SK-N-SH treated with all-trans-retinoic acid at 6 μM for 48 hours (cell line): ENCODE data around the gene PSMA1.

Experiments
- ATAC-seq: fragments of 200-7000 bp; cut with Tn5 transposase; 3 replicates; pipeline ENCODE4 v1.9.1; 2020; ENCODE audit warnings: mild to moderate bottlenecking, moderate library complexity
- ARNTL ChIP-seq: fragments of 450-650 bp; formaldehyde crosslinking; IDR thresholded peaks from 2 replicates; pipeline ENCODE4 v1.5.0; 2020; ENCODE audit warnings: low read depth, mild to moderate bottlenecking, moderate library complexity, borderline replicate concordance
- BACH2 ChIP-seq: fragments of 250-450 bp; sonication (Bioruptor Pico); IDR thresholded peaks from 2 replicates; pipeline ENCODE4 v1.9.0; 2021; ENCODE audit warnings: mild to moderate bottlenecking, borderline replicate concordance
- CSDC2 ChIP-seq: fragments of 250-450 bp; sonication (Bioruptor Pico); IDR thresholded peaks from 2 replicates; pipeline ENCODE4 v1.5.0; 2020; ENCODE audit warnings: mild to moderate bottlenecking, moderate library complexity
- CSRNP3 ChIP-seq: fragments of 250-450 bp; sonication (Bioruptor Pico); IDR thresholded peaks from 2 replicates; pipeline ENCODE4 v1.5.1; 2021; ENCODE audit warnings: mild to moderate bottlenecking, moderate library complexity
- ESRRG ChIP-seq: fragments of 250-450 bp; sonication (Bioruptor Pico); IDR thresholded peaks from 2 replicates; pipeline ENCODE4 v1.6.1; 2021; ENCODE audit warnings: mild to moderate bottlenecking
- GLIS3 ChIP-seq: fragments of 250-450 bp; sonication (Bioruptor Pico); IDR thresholded peaks from 2 replicates; pipeline ENCODE4 v1.5.0; 2020; ENCODE audit warnings: mild to moderate bottlenecking, moderate library complexity
- ISL1 ChIP-seq: fragments of 250-450 bp; sonication (Bioruptor Pico); IDR thresholded peaks from 2 replicates; pipeline ENCODE4 v2.1.2; 2022; ENCODE audit warnings: mild to moderate bottlenecking, moderate library complexity
- OSR1 ChIP-seq: fragments of 250-450 bp; sonication (Bioruptor Pico); IDR thresholded peaks from 2 replicates; pipeline ENCODE4 v1.8.0; 2022; ENCODE audit warnings: moderate library complexity, mild to moderate bottlenecking, inconsistent platforms
- PPARA ChIP-seq: fragments of 250-450 bp; sonication (Bioruptor Pico); IDR thresholded peaks from 2 replicates; pipeline ENCODE4 v1.5.0; 2020; ENCODE audit warnings: mild to moderate bottlenecking, borderline replicate concordance
- SNAI2 ChIP-seq: fragments of 250-450 bp; sonication (Bioruptor Pico); IDR thresholded peaks from 2 replicates; pipeline ENCODE4 v1.5.0; 2020; ENCODE audit warnings: mild to moderate bottlenecking, moderate library complexity
- TCF4 ChIP-seq: fragments of 250-450 bp; sonication (Bioruptor Pico); IDR thresholded peaks from 2 replicates; pipeline ENCODE4 v1.8.0; 2021; ENCODE audit warnings: mild to moderate bottlenecking, moderate library complexity, borderline replicate concordance
- TOX ChIP-seq: fragments of 250-450 bp; sonication (Bioruptor Pico); IDR thresholded peaks from 2 replicates; pipeline ENCODE4 v1.8.0; 2021; ENCODE audit warnings: mild to moderate bottlenecking, moderate library complexity, borderline replicate concordance
- TSHZ2 ChIP-seq: fragments of 250-450 bp; sonication (Bioruptor Pico); IDR thresholded peaks from 2 replicates; pipeline ENCODE4 v1.5.0; 2020; ENCODE audit warnings: mild to moderate bottlenecking, moderate library complexity
- ZC3H10 ChIP-seq: fragments of 250-450 bp; sonication (Bioruptor Pico); IDR thresholded peaks from 2 replicates; pipeline ENCODE4 v1.5.1; 2021; ENCODE audit warnings: mild to moderate bottlenecking, moderate library complexity
- ZFP30 ChIP-seq: fragments of 450-650 bp; formaldehyde crosslinking; IDR thresholded peaks from 2 replicates; pipeline ENCODE4 v1.5.0; 2022; ENCODE audit warnings: mild to moderate bottlenecking, moderate library complexity
- ZNF565 ChIP-seq: fragments of 450-650 bp; formaldehyde crosslinking; conservative IDR thresholded peaks from 2 replicates; pipeline ENCODE4 v1.5.0; 2020; ENCODE audit warnings: low read depth, mild to moderate bottlenecking, moderate library complexity
- ZNF70 ChIP-seq: fragments of 450-650 bp; formaldehyde crosslinking; IDR thresholded peaks from 2 replicates; pipeline ENCODE4 v1.5.0; 2020; ENCODE audit warnings: mild to moderate bottlenecking, moderate library complexity
- ZNF8 ChIP-seq: fragments of 450-650 bp; formaldehyde crosslinking; IDR thresholded peaks from 2 replicates; pipeline ENCODE4 v1.5.0; 2020; ENCODE audit warnings: mild to moderate bottlenecking, moderate library complexity
- TF ChIP-seq, protein P1 (sequence below): fragments of 250-450 bp; sonication (Bioruptor Pico); IDR thresholded peaks from 2 replicates; pipeline ENCODE4 v1.8.0; 2021; ENCODE audit warnings: low read depth, mild to moderate bottlenecking, moderate library complexity, borderline replicate concordance
- TF ChIP-seq, protein P2 (sequence below): fragments of 250-450 bp; sonication (Bioruptor Pico); IDR thresholded peaks from 2 replicates; pipeline ENCODE4 v1.8.0; 2020; ENCODE audit warnings: mild to moderate bottlenecking, moderate library complexity, borderline replicate concordance

Gene PSMA1

GRCh38 chr11:14565845-14566244 lies 45.7 kb upstream of the PSMA1 start:
- TF ChIP-seq BACH2 (no peak), ZNF565 (CRISPR knock-in tag) (no peak), ZNF70 (CRISPR knock-in tag) (no peak), TSHZ2 (CRISPR knock-in tag) (no peak), PPARA (CRISPR knock-in tag) (no peak), GLIS3 (CRISPR knock-in tag) (no peak), SNAI2 (CRISPR knock-in tag) (no peak), TOX (CRISPR knock-in tag) (no peak), ISL1 (CRISPR knock-in tag) (no peak), CSRNP3 (no peak), ARNTL (no peak)
- TF ChIP-seq, protein P1, sequence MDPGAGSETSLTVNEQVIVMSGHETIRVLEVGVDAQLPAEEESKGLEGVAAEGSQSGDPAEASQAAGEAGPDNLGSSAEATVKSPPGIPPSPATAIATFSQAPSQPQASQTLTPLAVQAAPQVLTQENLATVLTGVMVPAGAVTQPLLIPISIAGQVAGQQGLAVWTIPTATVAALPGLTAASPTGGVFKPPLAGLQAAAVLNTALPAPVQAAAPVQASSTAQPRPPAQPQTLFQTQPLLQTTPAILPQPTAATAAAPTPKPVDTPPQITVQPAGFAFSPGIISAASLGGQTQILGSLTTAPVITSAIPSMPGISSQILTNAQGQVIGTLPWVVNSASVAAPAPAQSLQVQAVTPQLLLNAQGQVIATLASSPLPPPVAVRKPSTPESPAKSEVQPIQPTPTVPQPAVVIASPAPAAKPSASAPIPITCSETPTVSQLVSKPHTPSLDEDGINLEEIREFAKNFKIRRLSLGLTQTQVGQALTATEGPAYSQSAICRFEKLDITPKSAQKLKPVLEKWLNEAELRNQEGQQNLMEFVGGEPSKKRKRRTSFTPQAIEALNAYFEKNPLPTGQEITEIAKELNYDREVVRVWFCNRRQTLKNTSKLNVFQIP (CRISPR knock-in tag) = no peak
- TF ChIP-seq, protein P2, sequence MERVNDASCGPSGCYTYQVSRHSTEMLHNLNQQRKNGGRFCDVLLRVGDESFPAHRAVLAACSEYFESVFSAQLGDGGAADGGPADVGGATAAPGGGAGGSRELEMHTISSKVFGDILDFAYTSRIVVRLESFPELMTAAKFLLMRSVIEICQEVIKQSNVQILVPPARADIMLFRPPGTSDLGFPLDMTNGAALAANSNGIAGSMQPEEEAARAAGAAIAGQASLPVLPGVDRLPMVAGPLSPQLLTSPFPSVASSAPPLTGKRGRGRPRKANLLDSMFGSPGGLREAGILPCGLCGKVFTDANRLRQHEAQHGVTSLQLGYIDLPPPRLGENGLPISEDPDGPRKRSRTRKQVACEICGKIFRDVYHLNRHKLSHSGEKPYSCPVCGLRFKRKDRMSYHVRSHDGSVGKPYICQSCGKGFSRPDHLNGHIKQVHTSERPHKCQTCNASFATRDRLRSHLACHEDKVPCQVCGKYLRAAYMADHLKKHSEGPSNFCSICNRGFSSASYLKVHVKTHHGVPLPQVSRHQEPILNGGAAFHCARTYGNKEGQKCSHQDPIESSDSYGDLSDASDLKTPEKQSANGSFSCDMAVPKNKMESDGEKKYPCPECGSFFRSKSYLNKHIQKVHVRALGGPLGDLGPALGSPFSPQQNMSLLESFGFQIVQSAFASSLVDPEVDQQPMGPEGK (CRISPR knock-in tag) = no peak
- ATAC-seq = no peak

DNA sequence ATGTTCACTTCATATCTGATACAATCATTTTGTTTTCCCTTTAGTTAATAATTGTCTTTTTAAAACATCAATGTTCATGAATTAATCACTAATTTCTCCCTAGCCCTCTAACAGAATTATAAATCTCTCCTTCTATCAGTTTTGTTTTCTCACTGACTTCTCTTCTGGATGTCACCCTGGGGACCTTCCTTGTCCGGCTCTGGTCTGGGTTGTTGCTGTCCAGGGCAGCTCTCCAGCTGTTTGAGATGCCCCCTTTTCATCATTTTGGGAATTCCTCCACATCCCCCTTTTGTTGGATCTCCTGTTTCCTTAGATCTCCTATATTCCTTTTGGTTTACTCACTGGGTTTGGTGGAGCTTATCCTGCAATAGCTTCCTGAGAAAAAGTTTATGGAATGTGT lies 35.6 kb upstream of the PSMA1 start:
- ATAC-seq = no peak
- TF ChIP-seq TOX (CRISPR knock-in tag) = no peak
- TF ChIP-seq ZNF8 (CRISPR knock-in tag) = no peak
- no peak for TF ChIP-seq GLIS3 (CRISPR knock-in tag)
- TF ChIP-seq PPARA (CRISPR knock-in tag) = no peak
- TF ChIP-seq, all 23 proteins: peak for 0

DNA sequence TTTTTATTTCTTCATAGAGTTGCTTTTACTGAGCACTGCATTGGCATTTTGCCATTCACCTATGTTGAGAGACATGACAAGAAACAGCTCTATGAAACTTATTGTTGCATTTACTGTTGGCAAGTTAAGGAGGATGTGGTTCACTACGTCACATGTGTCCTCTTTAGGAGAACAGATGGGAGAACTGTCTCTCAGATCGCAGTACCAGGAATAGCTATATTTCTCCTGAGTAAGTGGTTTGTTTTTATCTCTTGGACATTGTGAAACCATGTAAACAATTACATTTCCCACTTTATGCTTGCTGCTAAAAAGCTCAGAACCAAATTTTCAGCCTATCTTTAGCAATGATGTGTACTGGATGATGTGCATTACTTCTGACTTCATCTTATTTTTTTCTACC lies 34.8 kb upstream of the PSMA1 start:
- ATAC-seq = no peak
- TF ChIP-seq ZNF565 (CRISPR knock-in tag) = no peak
- no peak for TF ChIP-seq TSHZ2 (CRISPR knock-in tag)
- no peak for TF ChIP-seq PPARA (CRISPR knock-in tag)
- TF ChIP-seq ZFP30 (CRISPR knock-in tag) = no peak
- TF ChIP-seq ESRRG (CRISPR knock-in tag) = no peak
- no peak for TF ChIP-seq ZNF8 (CRISPR knock-in tag)
- TF ChIP-seq ZNF70 (CRISPR knock-in tag) = no peak
- no peak for TF ChIP-seq ZC3H10 (CRISPR knock-in tag)
- TF ChIP-seq GLIS3 (CRISPR knock-in tag) = no peak
- TF ChIP-seq BACH2 = no peak
- no peak for TF ChIP-seq OSR1
- TF ChIP-seq TCF4 (CRISPR knock-in tag) = no peak
- no peak for TF ChIP-seq CSDC2
